Stimulated activated CD4-positive, alpha-beta T cell treated with anti-CD3 and anti-CD28 coated beads, Interleukin-4, amount 100 ng/mL, for 1 hour (primary cell): ENCODE measurements around the gene GOLGA7B.

Experiments
- DNase-seq: peaks from one replicate; pipeline ENCODE4 v3.0.0-alpha.2; 2020

GOLGA7B gene

DNA sequence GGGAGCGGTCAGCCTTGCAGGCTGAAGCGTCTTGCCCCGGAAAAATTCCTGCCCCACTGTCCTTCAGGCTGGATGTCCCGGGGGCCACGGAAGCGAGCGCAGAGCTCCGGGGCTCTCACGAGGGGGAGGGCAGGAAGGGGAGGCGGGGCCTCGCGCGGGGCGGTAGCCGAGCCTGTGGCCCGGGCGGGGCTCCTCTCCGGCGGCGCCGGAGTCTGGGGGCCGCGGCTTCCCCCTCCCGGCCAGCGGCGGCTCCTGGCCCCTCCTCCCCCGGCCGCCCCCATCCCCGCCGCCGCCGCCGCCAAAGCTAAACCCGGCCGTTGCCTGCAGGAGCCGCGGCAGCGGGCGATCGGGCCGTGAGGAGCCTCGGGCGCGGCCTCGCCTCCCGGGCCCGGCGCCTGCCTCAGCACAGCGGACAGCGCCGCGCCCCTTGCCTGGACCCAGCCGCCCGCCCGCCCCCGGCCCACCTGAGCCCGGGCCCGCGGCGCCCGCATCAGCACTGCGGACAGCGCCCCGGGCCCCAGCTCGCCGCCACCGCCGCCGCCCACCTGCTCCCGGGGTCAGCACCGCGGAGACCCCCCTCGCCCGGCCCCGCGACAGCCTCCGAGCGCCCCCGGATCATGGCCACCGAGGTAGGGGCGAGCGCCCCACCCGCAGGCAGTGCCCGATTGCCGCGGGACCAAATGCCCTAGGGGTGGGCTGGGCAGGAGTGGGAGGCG, at the start of gene GOLGA7B:
Gene GOLGA7B (plus strand): TSS at position 157 of the 716 bp plus-strand sequence. CDS start 461 bp downstream, at position 618.
- peak; percentile 65 for DNase-seq

GRCh38 chr10:97800474-97800873, 49.2 kb upstream of the GOLGA7B start:
- DNase-seq, result no peak

GRCh38 chr10:97801422-97801821, 48.2 kb upstream of the GOLGA7B start:
- no peak for DNase-seq

DNA sequence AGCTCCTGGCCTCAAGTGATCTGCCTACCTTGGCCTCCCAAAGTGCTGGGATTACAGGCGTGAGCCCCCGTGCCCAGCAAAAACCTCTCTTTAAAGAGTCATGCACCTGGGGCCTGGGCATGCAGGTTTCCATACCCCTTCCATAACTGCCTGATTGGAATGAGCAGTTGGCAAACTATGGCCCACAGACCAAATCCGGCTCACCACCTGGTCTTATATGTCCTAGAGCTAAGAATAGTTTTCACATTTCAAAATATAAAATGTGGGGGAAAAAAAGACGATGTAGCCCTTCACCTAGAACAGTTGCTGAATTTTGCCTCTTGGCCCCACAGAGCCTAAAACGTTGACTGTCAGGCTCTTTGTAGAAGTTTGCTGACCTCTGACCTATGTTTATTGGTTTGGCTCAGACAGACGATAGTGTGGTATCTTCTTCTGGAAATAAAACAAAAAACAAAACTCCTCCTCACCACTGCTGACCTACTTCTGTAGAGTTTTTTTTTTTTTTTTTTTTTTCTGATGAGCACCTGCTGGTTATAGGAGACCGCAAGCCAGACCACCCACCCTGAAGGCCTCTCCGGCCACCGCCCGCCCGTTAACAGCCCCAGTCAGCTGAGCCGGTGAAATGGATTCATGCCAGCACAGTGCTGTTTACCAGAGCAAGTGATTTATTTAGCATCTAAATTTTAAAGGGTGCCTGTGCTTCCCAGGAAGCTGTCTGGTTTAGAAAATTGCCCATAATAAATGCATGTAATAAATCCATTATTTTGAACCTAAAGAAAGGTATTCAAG, 44.4 kb upstream of the GOLGA7B start:
- DNase-seq, result no peak

DNA sequence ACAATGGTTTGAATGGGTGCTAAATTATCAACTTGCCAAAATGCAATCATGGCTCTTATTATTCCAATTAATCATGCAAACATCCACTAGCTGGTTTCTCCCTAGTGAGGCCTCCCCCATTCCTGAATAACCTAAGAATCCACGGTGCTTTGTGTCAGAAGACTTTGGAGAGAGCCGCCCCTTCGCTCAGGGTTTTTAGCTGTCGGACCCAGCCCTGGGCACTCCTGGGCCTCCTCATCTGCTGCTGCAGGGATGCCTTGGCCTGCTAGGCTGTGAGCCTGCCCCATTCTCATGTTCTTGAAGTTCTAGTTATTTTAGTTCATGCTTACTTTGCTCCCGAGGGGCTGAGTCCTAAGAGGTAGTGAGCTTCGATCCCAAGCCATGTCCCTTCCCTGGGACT, 43.7 kb upstream of the GOLGA7B start:
- no peak for DNase-seq

- DNase-seq, result no peak
Observed at GRCh38 chr10:97810446-97810845, 39.2 kb upstream of the GOLGA7B start.

DNA sequence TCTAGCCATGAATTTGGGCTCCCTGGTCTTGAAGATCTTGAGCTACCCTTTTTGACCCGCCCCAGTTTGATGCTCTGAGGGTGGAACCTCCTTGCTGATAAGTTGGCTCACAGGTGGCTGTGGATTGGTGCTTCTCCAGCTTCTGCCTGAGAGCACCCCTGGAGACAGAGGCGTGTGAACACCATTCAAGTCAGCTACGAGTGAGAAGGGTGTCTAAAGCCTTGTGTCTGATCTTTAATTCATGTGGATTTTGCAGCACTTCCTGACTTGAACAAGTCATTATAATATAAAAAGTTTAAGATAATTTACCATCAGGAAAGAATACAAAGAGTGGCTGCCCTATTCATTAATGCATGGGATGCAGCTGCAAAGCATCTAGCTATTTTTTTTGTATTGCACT, 37.7 kb upstream of the GOLGA7B start:
- DNase-seq, result no peak

- DNase-seq, result no peak
Observed at GRCh38 chr10:97812696-97813095, 36.9 kb upstream of the GOLGA7B start.

- no peak for DNase-seq
Observed at GRCh38 chr10:97813311-97813710, 36.3 kb upstream of the GOLGA7B start.

DNA sequence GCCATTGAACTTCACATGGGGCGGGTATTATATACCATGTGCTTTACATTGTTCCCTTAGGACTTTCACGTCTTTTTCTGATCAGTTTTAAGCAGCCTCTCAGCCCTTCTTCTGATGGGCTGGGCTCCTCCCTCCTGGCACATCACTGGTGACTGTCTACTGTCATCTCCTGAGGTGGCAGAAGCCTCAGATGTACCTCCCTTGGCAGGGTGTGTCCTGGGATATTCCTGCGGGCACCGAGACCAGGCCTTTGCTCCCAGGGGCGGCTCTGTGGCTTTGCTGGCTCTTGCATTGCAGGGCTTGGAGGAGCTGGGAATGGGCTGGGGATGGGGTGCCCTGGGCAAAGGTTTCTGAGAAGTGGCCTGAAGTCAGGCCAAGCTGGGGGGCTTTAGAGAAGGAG, 34.6 kb upstream of the GOLGA7B start:
- no peak for DNase-seq

- no peak for DNase-seq
Observed at GRCh38 chr10:97816609-97817008, 33.0 kb upstream of the GOLGA7B start.

- DNase-seq, result no peak
Observed at GRCh38 chr10:97818572-97818971, 31.1 kb upstream of the GOLGA7B start.

DNA sequence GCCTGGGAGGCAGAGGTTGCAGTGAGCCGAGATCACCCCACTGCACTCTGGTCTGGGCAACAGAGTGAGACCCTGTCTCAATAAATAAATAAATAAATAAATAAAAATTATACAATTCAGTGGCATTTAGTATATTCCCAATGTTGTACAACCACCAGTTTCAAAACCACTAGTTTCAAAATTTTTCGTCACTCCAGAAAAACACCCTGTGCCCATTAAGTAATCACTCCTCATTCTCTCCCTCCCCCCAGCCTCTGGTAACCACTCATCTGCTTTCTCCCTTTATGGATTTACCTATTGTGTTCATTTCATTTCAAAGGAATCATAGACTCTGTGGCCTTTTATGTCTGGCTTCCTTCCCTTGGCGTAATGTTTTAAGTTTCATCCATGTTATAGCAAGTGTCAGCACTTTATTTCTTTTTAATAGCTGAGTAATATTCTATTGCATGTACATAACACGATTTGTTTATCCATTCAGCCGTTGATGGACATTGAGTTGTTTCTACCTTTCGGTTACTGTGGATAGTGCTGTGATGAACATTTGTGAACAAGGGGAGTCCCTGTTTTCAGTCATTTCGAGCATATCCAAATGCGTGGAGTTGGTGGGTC, 29.4 kb upstream of the GOLGA7B start:
- DNase-seq, result no peak

- no peak for DNase-seq
Observed at GRCh38 chr10:97821308-97822038, 28.2 kb upstream of the GOLGA7B start.

DNA sequence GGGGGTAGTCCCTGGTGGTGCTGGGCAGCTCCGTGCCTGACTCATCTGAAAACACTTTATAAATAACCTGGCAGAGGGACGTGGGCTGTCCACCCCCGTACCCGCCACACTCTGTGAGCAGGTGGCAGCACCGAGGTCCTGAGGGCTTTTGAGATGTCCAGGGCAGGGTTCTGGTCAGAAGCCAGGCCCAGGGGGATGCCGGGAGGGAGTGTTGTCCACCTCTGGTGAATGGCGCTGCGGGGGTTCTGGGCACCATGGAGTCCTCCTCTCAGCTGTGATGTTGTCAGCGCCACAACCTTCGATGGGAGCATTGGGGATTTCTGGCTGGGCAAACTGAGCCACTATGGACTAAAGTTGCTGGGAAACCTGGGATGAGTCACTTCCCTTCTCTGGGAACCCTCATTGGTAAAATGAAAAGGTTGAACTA, 27.4 kb upstream of the GOLGA7B start:
- DNase-seq, result no peak

- no peak for DNase-seq
Observed at GRCh38 chr10:97823734-97824133, 25.9 kb upstream of the GOLGA7B start.

DNA sequence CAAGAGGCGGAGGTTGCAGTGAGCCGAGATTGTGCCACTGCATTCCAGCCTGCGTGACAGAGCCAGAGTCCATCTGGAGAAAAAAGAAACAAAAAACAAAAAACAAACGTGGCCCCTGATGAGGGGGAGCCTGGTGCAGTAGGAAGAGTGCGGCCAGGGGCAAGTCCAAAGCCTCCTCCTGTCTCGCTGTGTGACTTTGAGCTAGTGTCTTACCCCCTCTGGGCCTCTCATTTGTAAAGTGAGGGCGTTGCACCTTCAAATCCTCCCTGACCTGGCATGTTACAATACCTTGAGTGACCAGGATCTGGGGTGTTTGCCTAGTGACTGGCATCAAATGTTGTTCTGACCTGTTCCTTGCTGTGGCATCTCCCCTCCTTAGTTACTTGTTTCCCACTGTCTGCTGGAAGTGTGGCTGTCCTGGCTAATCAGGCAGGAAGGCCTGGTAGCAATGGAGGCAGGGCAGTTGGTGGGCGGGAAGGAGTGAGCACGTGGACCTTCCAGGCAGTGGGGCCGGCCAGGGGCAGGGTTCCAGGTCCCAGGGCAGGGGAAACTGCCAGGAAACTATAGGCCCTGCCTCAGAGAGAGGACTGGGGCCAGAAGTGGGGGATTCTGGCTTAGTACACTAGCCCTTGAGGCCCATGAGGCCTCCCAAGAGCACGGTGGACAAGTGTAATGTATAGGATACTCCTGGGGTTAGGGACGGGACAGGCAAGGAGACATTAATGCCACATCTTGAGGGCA, 24.5 kb upstream of the GOLGA7B start:
- DNase-seq, result no peak

DNA sequence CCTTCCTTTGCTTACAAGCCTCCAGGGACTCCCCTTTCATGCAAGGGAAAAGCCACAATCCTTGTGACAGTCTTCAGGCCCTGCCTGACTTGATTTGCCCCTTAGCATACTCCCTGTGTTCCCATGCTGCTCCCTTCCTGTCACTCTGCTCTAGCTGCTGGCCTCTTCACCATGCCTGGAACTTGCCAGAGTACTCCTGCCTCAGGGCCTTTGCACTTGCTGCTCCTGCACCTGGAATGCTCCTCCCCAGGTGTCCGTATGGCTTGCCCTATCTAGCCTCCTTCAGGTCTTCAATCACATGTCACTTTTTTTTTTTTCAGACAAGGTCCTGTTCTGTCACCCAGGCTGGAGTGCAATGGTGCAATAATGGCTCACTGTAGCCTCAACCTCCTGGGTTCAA, 22.8 kb upstream of the GOLGA7B start:
- DNase-seq, result no peak

- DNase-seq, result no peak
Observed at GRCh38 chr10:97827702-97828291, 21.8 kb upstream of the GOLGA7B start.

- DNase-seq, result no peak
Observed at GRCh38 chr10:97828721-97829120, 20.9 kb upstream of the GOLGA7B start.

DNA sequence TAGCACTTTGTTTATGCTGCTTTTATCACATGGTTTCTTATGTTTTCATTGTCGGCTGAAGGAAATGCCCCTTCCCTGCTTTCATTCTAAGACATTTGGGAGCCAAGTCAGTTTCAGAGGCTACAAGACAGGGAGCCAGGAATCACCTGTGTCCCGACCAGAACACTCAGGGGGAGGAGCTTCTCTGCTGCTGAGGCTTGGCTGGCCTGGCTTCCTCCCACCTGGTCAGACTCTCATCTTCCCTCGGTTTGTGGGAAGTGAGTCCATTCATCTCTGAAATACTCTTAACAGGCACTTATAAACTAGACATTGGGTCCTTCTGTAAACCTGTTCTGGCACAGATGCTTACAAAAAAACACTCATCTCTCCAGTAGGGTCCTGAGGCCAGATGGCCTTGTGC, 19.6 kb upstream of the GOLGA7B start:
- DNase-seq, result no peak

DNA sequence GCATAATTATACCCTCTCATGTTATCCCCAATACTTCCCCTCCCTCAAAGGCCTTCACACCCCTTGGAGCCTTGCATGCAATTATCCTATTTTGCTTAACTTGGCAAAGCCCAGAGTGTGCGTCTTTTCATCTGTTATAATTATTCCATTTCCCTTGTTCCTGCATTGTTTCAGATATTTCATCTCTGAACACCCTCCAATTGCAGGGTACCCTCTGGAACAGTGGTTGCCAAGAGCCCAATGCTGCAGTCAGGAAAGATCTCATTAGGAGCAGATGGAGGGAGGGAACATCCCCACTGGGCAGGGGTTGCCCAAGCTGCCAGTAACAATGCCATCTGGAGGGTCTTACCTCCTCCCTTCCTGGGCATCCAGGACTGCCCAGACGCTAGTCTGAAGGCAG, 18.4 kb upstream of the GOLGA7B start:
- DNase-seq, result no peak
